ENCODE data around the gene LCN9. TPM values are rescaled to one million over a fixed set of nuclear protein-coding genes. Genes with fewer than 3 reads are reported as not detected.

LCN9 gene
- total RNA-seq, 1 donor from 2014 or later: not detected

- ATAC-seq (no peak), DNase-seq (ENCODE audit: missing footprints) (no peak)
- intact Hi-C loops (cut with DNase I): no loop called here
Observed at GRCh38 chr9:135711391-135711790, 48.3 kb downstream of the LCN9 start.

GRCh38 chr9:135711881-135712280 is 48.8 kb downstream of the LCN9 start:
- DNase-seq (ENCODE audit: missing footprints): no peak
- ATAC-seq: no peak
- intact Hi-C loops (cut with DNase I): no loop called here

- DNase-seq (ENCODE audit: missing footprints) (no peak), ATAC-seq (no peak)
- intact Hi-C loops (cut with DNase I): no loop called here
Observed at GRCh38 chr9:135712613-135713295, 49.6 kb downstream of the LCN9 start.

- intact Hi-C loops (cut with DNase I): no loop called here
- no peak for ATAC-seq
- DNase-seq (ENCODE audit: missing footprints): no peak
Observed at GRCh38 chr9:135714242-135715055, 51.3 kb downstream of the LCN9 start.

GRCh38 chr9:135715056-135715595 is 52.0 kb downstream of the LCN9 start:
- intact Hi-C loops (cut with DNase I): no loop called here
- no peak for DNase-seq (ENCODE audit: missing footprints)
- ATAC-seq: no peak

- ATAC-seq (no peak), DNase-seq (ENCODE audit: missing footprints) (no peak)
- intact Hi-C loops (cut with DNase I): no loop called here
Observed at GRCh38 chr9:135716045-135716444, 52.9 kb downstream of the LCN9 start.

Other genes starting within 250 kb of the LCN9 start
- gene PPP1R26, start 183.5 kb upstream of the LCN9 start, total RNA-seq: 18.5 TPM
- 43.3 TPM for gene MRPS2, start 162.6 kb upstream of the LCN9 start, total RNA-seq
- not detected for gene LCN1, start 141.9 kb upstream of the LCN9 start, total RNA-seq
- gene OBP2A, start 117.2 kb upstream of the LCN9 start, total RNA-seq: not detected
- not detected for gene PAEP, start 101.6 kb upstream of the LCN9 start, total RNA-seq
- not detected for gene GLT6D1, start 23.8 kb upstream of the LCN9 start, total RNA-seq
- not detected for gene SOHLH1, start 36.2 kb downstream of the LCN9 start, total RNA-seq
- 2.6 TPM for gene KCNT1, start 38.9 kb downstream of the LCN9 start, total RNA-seq
- 17.6 TPM for gene CAMSAP1, start 244.2 kb downstream of the LCN9 start, total RNA-seq